HG03520 (cell line): ENCODE results near the gene UVRAG.

Source experiments
- ATAC-seq: cut with Tn5 transposase; IDR thresholded peaks from one replicate; pipeline ENCODE4 v1.9.1; 2021; ENCODE audit warnings: mild to moderate bottlenecking, moderate library complexity; ENCODE audit not compliant: unreplicated experiment

The UVRAG gene

DNA sequence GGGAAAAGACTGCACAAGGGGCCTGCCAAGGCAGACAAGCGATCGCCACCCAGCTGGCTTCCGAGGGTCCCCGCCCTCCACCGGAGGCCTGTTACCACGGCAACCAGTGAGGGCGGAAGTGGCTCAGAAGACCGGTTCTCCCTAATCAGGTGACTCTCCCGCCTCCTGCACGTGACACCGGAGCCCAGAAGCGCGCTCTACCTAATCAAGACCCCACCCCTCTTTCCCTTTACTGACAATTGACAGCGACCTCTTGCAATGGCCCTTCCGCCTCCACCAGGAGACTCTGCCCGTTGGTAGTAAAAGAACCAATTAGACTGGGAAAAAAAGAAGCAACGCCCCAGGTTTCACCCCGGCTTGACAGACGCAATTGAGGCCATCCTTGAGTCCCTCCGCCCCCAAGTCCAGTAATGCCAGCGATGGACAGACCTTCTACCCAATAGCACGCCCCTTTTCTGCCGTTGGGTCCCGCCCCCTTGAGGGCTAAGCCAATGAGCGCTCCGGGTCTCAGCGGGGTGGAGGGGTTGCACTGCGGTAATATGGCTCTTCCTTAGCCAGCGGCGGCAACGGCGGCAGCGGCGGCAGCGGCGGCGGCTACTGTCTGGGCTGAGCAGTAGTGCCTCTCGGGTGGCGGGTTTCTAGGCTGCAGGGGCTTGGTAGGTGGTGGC lies at the start of gene UVRAG:
Gene UVRAG, plus strand, starts transcription at position 534 of the 668 bp plus-strand sequence. CDS start 198 bp downstream, outside the sequence.
- ATAC-seq: peak; percentile 74

- no peak for ATAC-seq
Observed at GRCh38 chr11:75766443-75767227, 48.4 kb upstream of the UVRAG start.

- ATAC-seq: no peak
Observed at GRCh38 chr11:75767228-75767572, 47.8 kb upstream of the UVRAG start.

- no peak for ATAC-seq
Observed at GRCh38 chr11:75767793-75768111, 47.3 kb upstream of the UVRAG start.

DNA sequence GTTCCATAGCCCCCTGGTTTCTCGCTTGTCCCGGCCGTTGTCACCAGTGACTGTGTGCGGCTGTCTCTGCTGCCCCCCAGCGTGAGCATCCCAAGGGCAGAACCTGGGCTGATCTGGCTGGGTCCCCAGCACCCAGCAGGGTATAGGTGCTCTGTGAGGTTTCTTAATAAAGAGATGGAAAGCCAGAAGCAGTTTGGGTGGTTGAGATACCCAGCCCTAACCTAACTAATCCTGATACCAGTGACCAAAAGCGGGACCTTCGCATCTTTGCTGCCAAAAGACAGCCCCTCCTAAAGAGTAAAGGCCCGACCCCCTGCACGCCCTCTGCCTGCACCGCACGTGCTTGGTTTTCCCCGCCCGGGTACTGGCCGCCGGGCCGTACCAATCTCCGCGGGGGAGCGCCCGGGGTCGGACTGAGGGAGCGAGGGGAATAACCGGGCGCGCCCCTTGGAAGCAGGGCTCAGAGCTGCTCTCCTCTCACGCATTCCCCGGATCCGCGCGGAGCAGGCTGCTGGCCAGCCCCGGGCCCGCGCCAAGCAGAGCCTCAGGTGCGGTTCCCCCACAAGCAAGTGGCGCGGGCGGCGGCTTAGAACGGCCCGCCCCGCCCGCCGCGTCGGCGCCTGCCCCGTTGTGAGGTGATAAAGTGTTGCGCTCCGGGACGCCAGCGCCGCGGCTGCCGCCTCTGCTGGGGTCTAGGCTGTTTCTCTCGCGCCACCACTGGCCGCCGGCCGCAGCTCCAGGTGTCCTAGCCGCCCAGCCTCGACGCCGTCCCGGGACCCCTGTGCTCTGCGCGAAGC lies 46.7 kb upstream of the UVRAG start, which contains the start of gene DGAT2:
Gene DGAT2, plus strand, starts transcription at position 667 of the 797 bp plus-strand sequence. CDS start 214 bp downstream, outside the sequence.
- peak; percentile 59 for ATAC-seq

DNA sequence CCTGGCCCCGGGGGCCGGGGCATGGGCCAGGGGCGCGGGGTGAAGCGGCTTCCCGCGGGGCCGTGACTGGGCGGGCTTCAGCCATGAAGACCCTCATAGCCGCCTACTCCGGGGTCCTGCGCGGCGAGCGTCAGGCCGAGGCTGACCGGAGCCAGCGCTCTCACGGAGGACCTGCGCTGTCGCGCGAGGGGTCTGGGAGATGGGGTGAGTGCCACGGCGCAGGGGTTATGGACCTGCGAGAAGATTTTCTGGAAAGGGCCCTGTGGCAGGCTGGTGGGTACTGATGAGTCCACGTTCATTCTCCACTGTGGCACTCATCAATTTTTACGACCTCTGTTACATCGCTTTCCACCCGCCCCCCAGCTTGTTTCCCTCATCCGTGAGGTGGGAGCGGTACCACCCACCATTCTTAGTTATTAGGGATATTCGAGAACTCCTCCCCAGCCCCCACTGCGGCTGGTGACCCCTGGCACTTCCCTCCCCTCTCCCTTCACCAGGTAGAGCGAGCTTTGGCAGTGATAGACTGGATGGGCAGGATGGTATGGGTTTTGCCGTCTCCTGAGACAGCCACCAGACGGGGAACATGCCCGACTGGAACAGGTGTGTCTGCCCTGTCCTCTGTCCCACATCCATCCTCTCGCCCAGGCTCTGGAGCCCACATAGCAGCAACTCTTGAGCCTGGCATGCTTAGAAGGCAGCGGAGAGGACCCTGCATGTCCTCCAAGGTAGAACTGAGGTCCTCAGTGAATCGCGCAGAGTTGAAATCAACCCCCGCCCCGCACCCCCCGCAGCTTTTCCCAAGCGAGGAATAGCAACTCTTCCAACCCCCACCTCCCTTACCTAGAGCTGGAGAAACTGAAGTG lies 45.9 kb upstream of the UVRAG start:
- ATAC-seq: peak; percentile 4

GRCh38 chr11:75770102-75770501 lies 44.9 kb upstream of the UVRAG start:
- no peak for ATAC-seq

DNA sequence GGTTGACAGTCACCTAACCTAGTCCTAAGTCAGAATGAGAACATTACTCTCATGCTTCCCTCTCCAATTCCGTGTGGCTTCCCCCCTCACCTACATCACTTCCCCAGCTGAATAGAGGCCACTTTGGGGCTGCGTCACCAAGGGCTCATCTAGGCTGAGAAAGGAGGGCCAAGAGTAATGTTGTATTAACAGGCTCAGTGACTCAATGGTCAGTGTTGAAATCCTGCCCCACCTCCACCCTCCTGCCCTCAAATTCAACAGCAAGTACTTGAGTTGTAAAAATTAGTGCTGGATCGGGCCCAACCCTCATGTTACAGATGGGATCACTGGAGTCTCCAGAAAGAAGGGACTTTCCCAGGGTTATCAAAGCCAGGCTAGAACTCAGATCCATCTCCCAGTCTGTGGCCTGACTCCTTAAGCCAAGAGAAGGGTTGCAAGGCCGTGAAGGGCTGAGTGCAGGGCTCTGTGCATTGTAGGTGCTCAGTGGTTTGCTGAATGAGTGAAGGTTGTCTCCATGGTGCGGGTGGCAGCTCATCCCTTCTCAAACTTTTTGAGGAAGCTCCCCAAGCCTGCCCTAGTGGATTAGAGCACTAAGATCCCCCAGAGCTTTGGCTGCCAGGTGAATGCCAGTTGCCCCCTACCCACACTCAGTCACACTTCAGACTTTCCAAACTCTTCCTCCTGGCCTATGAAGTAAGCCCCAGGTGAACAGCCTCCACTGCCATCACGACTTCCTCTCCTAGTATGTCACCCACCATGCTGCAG lies 43.2 kb upstream of the UVRAG start:
- ATAC-seq: no peak

DNA sequence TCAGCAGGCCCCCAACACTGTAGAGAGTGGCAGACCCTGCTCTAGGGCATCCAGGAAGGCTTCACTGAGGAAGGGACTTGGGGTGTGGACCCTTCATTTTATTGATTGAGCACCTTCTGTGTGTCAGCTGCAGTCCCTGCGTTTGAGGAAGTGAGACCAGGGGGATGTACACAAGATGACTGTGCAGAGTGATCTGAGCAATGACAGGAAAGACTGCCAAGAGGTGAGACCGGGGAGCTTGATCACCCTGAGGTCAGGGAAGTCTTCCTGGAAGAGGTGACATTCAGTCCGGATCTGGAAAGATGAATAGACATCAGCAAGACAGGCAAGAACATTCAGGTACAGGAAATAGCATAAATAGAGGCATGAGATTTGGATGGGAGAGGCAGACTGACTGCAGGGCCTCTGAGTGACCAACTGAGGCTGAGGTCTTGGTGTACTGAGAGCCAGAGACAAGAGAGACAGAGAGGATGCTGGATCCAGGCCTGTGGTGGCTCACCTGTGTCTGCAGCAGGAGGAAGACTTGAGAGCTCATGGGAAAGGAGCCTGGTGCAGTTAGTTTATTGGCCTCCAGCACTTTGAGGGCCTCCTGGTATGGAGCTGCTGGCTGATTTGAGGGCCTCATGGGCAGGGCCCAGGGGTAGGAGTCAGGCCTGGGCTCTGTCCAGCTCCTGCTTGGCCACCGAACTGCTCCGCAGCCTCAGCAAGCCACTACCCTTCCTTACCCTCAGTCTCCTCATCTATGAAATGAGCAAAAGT lies 41.2 kb upstream of the UVRAG start:
- ATAC-seq: peak; percentile 75

- no peak for ATAC-seq
Observed at GRCh38 chr11:75775056-75775455, 40.0 kb upstream of the UVRAG start.

GRCh38 chr11:75776546-75776945 lies 38.5 kb upstream of the UVRAG start:
- no peak for ATAC-seq

GRCh38 chr11:75777461-75778110 lies 37.4 kb upstream of the UVRAG start:
- no peak for ATAC-seq

DNA sequence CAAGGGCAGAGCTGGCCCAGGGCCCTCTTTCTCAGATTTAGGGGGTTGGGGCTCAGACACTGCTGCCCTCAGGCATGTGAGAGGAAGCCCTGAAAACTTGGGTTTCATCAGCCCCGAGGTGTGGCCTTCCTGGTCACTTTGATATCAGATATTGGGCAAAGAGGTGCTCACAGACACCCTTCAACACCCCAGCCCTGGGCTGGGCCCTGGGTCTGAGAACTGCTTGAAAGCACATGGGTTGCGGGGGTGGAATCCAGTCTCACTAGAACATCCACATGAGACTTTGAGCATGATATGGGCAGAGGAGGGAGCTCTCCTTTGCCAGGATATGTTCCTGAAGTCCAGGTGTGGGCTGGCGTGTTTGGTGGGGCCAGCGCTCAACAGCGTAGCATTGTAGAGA lies 36.0 kb upstream of the UVRAG start:
- ATAC-seq: no peak

- no peak for ATAC-seq
Observed at GRCh38 chr11:75779960-75780359, 35.0 kb upstream of the UVRAG start.

GRCh38 chr11:75780888-75781287 lies 34.1 kb upstream of the UVRAG start:
- ATAC-seq: no peak

GRCh38 chr11:75781296-75781695 lies 33.7 kb upstream of the UVRAG start:
- ATAC-seq: no peak

GRCh38 chr11:75781831-75782230 lies 33.2 kb upstream of the UVRAG start:
- ATAC-seq: no peak

- ATAC-seq: no peak
Observed at GRCh38 chr11:75782540-75783263, 32.3 kb upstream of the UVRAG start.
